ENCODE results near the gene SLC2A6. TPM values are rescaled to one million over a fixed set of nuclear protein-coding genes. Genes with fewer than 3 reads are reported as not detected.

The SLC2A6 gene
- total RNA-seq, 2 experiments from 2014 or later = 0.62 to 0.83 TPM

GRCh38 chr9:133499132-133499891, 20.4 kb upstream of the SLC2A6 start:
- Mint-ChIP-seq H3K4me1 (ENCODE audit: low read depth) (no peaks in the 10 kb centered on the region), H3K9me3 (peaks cover 17% of the 10 kb centered on the region), H3K36me3 (ENCODE audit: low read depth) (peaks cover 4% of the 10 kb centered on the region), H3K27ac (no peak overlapping the region), H3K4me3 (no peak overlapping the region), H3K27me3 (ENCODE audit: low read depth) (no peaks in the 10 kb centered on the region)
- intact Hi-C loops (cut with micrococcal nuclease) = no loop called here
- CTCF ChIA-PET = no interaction called here
- no peak for DNase-seq

- H3K27ac Mint-ChIP-seq = no peak overlapping the region
- peaks cover 11% of the 10 kb centered on the region for H3K9me3 Mint-ChIP-seq
- intact Hi-C loops (cut with micrococcal nuclease) = no loop called here
- CTCF ChIA-PET = interaction anchor here (2.1 kb wide), 1 partner anchor 10 kb away, joined by 6 read pairs; no protein-coding TSS in a partner anchor
- DNase-seq = no peak
- H3K27me3 Mint-ChIP-seq (ENCODE audit: low read depth) = no peaks in the 10 kb centered on the region
- H3K36me3 Mint-ChIP-seq (ENCODE audit: low read depth) = no peaks in the 10 kb centered on the region
- H3K4me1 Mint-ChIP-seq (ENCODE audit: low read depth) = no peaks in the 10 kb centered on the region
- no peak overlapping the region for H3K4me3 Mint-ChIP-seq
These were observed 18.3 kb upstream of the SLC2A6 start for GRCh38 chr9:133496861-133497842.

- no peaks in the 10 kb centered on the region for H3K27me3 Mint-ChIP-seq (ENCODE audit: low read depth)
- no peak for DNase-seq
- H3K4me1 Mint-ChIP-seq (ENCODE audit: low read depth) = no peaks in the 10 kb centered on the region
- no peak overlapping the region for H3K4me3 Mint-ChIP-seq
- no peak overlapping the region for H3K27ac Mint-ChIP-seq
- H3K9me3 Mint-ChIP-seq = no peaks in the 10 kb centered on the region
- H3K36me3 Mint-ChIP-seq (ENCODE audit: low read depth) = no peaks in the 10 kb centered on the region
- intact Hi-C loops (cut with micrococcal nuclease) = no loop called here
- CTCF ChIA-PET = interaction anchor here (0.6 to 2.1 kb wide), 5 partner anchors 9 to 477 kb away, joined by 3 to 6 read pairs (median 3); no protein-coding TSS in a partner anchor
These were observed 16.7 kb upstream of the SLC2A6 start for GRCh38 chr9:133495327-133496293.

- no peaks in the 10 kb centered on the region for H3K4me1 Mint-ChIP-seq (ENCODE audit: low read depth)
- CTCF ChIA-PET = interaction anchor here (0.9 to 2.1 kb wide), 2 partner anchors 8 to 254 kb away, joined by 3 to 6 read pairs; no protein-coding TSS in a partner anchor
- H3K36me3 Mint-ChIP-seq (ENCODE audit: low read depth) = no peaks in the 10 kb centered on the region
- no peak overlapping the region for H3K27ac Mint-ChIP-seq
- no peaks in the 10 kb centered on the region for H3K27me3 Mint-ChIP-seq (ENCODE audit: low read depth)
- intact Hi-C loops (cut with micrococcal nuclease) = no loop called here
- no peak overlapping the region for H3K4me3 Mint-ChIP-seq
- no peaks in the 10 kb centered on the region for H3K9me3 Mint-ChIP-seq
- no peak for DNase-seq
These were observed 15.9 kb upstream of the SLC2A6 start for GRCh38 chr9:133494636-133495326.

GRCh38 chr9:133493845-133494540, 15.1 kb upstream of the SLC2A6 start:
- no peaks in the 10 kb centered on the region for H3K9me3 Mint-ChIP-seq
- H3K36me3 Mint-ChIP-seq (ENCODE audit: low read depth) = no peaks in the 10 kb centered on the region
- H3K4me1 Mint-ChIP-seq (ENCODE audit: low read depth) = no peaks in the 10 kb centered on the region
- DNase-seq = no peak
- H3K4me3 Mint-ChIP-seq = no peak overlapping the region
- CTCF ChIA-PET = no interaction called here
- intact Hi-C loops (cut with micrococcal nuclease) = no loop called here
- no peak overlapping the region for H3K27ac Mint-ChIP-seq
- no peaks in the 10 kb centered on the region for H3K27me3 Mint-ChIP-seq (ENCODE audit: low read depth)

DNA sequence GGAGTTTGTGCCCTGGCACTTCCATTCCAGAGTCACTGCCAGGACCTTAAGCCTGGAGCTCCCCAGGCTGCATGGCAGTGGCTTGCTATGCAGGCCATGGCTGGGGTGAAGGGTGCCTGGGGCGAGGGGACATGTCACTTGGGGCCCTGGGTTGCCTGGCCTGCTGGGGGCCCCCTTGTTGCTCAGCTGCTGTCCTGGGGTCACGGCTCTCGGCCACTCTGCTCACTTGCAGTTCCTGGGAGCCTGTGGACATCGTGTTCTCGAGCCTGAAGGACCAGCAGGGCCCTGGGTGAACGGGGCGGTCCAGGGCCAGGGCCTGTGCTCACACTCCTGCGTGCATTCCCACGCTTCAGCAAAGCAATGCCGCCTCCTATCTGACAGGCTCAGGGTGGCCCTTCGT, 14.5 kb upstream of the SLC2A6 start:
- CTCF ChIA-PET = no interaction called here
- no peaks in the 10 kb centered on the region for H3K36me3 Mint-ChIP-seq (ENCODE audit: low read depth)
- no peaks in the 10 kb centered on the region for H3K9me3 Mint-ChIP-seq
- no peak overlapping the region for H3K27ac Mint-ChIP-seq
- DNase-seq = no peak
- no peaks in the 10 kb centered on the region for H3K27me3 Mint-ChIP-seq (ENCODE audit: low read depth)
- H3K4me3 Mint-ChIP-seq = no peak overlapping the region
- no peaks in the 10 kb centered on the region for H3K4me1 Mint-ChIP-seq (ENCODE audit: low read depth)
- intact Hi-C loops (cut with micrococcal nuclease) = no loop called here

DNA sequence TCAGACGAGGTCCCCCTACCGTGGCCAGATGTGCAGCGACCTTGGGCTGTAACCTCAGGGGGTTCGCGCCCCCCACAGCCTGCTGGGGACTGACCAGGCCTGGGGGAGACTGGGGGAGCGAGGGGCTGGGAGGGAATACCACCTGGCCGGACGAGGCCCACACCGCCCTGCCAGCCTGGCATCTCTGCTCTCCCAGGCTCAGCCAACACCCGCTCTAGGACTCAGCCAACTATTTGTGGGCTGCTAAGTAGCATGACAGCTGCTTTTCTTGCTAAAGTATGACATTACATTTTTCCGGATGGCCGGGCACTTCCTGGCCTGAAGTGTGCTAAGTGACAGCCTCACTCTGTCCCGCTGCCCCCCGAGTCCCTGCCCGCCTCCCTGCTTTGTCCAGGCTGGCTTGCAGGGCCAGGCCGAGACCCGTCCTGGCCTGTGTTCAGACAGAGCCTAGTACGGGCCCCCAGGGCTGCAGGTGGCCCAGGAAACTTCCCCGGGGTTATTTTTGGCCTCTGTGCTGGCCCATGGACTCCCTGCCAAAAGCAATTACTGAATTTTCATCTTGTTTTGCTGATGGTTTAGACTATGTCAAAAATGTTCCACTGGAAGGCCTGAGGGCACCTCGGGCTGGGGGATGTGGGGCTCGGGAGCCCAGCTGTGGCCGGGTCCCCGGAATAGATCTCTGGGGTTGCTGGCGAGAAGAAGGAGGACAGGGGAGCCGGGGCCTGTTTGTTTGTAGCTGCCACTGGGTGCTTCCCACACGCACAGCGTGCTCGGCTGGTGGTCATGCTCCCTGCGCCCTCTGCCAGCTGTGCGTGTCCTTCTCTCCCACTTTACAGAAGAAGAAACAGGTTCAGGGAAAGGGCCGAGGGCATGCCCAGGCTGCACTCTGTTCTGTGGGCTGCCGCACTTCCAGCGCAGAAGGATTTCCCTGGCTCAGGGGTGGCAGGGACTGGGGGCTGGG, 13.4 kb upstream of the SLC2A6 start:
- no peak overlapping the region for H3K27ac Mint-ChIP-seq
- no peaks in the 10 kb centered on the region for H3K27me3 Mint-ChIP-seq (ENCODE audit: low read depth)
- CTCF ChIA-PET = no interaction called here

GRCh38 chr9:133491656-133491925, 12.7 kb upstream of the SLC2A6 start:
- intact Hi-C loops (cut with micrococcal nuclease) = no loop called here
- H3K4me1 Mint-ChIP-seq (ENCODE audit: low read depth) = no peaks in the 10 kb centered on the region
- H3K27me3 Mint-ChIP-seq (ENCODE audit: low read depth) = no peaks in the 10 kb centered on the region
- CTCF ChIA-PET = no interaction called here
- H3K36me3 Mint-ChIP-seq (ENCODE audit: low read depth) = no peaks in the 10 kb centered on the region
- no peaks in the 10 kb centered on the region for H3K9me3 Mint-ChIP-seq
- H3K4me3 Mint-ChIP-seq = no peak overlapping the region
- no peak overlapping the region for H3K27ac Mint-ChIP-seq
- no peak for DNase-seq

More for the DNA sequence above, 13.4 kb upstream of the SLC2A6 start:
- DNase-seq = no peak
- no peak overlapping the region for H3K4me3 Mint-ChIP-seq
- H3K4me1 Mint-ChIP-seq (ENCODE audit: low read depth) = no peaks in the 10 kb centered on the region
- no peaks in the 10 kb centered on the region for H3K36me3 Mint-ChIP-seq (ENCODE audit: low read depth)
- H3K9me3 Mint-ChIP-seq = no peaks in the 10 kb centered on the region
- intact Hi-C loops (cut with micrococcal nuclease) = no loop called here

DNA sequence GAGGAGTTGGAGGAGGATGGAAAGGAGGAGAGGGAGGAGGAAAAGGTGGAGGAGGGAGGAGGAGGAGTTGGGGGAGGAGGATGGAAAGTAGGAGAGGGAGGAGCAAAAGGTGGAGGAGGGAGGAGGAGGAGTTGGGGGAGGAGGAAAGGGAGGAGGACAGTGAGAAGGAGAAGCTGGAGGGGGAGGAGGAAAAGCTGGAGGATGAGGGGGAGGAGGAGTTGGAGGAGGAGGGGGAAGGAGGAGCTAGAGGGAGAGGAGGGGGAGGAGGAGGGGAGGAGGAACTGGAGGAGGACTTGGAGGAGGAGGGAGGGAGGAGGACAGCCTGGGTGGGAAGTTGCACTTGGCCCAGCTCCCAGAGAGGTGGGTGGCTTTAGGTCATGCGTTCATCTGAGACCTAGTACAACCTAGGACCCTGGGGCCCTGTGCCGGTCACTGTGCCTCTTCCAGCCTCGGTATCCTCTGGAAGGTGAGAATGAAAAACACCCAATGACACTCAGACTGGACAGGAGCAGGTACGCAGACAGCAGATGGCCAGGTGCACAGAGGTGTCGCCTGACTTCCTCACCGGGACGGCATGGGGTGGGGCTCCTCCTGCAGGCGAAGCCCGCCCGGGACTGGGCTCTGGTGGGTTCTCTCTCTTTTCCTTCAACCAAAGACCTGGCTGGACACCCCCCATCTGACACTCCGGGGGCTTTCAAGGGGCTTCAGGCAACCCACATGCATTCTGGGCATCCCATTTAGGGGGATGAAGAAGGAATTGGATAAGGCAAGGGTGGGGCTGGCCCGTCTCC, 12.2 kb upstream of the SLC2A6 start:
- CTCF ChIA-PET = interaction anchor here (0.6 kb wide), 1 partner anchor 630 kb away, joined by 3 read pairs; no protein-coding TSS in a partner anchor

DNA sequence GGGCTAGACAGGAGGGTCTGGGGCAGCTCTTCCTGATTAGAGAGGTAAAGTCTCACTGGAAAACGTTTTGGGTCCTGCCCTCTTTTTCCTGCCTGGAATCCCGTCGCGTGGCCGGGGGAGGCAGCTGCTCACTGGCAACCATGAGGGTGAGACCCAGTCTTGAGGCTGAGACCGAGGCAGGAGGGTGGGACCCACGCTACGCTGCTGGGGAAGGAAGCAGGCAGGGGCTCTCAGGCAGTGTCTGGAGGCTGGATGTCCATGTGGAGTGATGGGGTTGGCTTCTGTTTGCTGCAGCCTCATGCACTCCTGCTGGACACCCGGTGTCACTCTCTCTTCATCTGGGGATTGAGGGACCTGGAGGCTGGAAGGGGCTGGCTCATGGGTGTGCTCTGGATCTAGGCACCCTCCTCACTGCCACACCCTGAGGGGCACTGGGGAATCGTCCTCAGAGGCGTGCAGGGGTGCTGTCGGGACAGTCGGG, 11.3 kb upstream of the SLC2A6 start:
- no peaks in the 10 kb centered on the region for H3K36me3 Mint-ChIP-seq (ENCODE audit: low read depth)
- H3K4me1 Mint-ChIP-seq (ENCODE audit: low read depth) = peaks cover 3% of the 10 kb centered on the region
- no peaks in the 10 kb centered on the region for H3K9me3 Mint-ChIP-seq
- no peak overlapping the region for H3K27ac Mint-ChIP-seq
- no peak for DNase-seq
- intact Hi-C loops (cut with micrococcal nuclease) = no loop called here
- H3K27me3 Mint-ChIP-seq (ENCODE audit: low read depth) = no peaks in the 10 kb centered on the region
- CTCF ChIA-PET = interaction anchor here (0.6 kb wide), 1 partner anchor 629 kb away, joined by 3 read pairs; no protein-coding TSS in a partner anchor
- no peak overlapping the region for H3K4me3 Mint-ChIP-seq

More for the DNA sequence above, 12.2 kb upstream of the SLC2A6 start:
- H3K36me3 Mint-ChIP-seq (ENCODE audit: low read depth) = no peaks in the 10 kb centered on the region
- H3K27ac Mint-ChIP-seq = no peak overlapping the region
- intact Hi-C loops (cut with micrococcal nuclease) = no loop called here
- DNase-seq = no peak
- no peak overlapping the region for H3K4me3 Mint-ChIP-seq
- peaks cover 2% of the 10 kb centered on the region for H3K4me1 Mint-ChIP-seq (ENCODE audit: low read depth)
- no peaks in the 10 kb centered on the region for H3K27me3 Mint-ChIP-seq (ENCODE audit: low read depth)
- no peaks in the 10 kb centered on the region for H3K9me3 Mint-ChIP-seq
